ENCODE measurements around the gene B3GNT4.

The B3GNT4 gene

DNA sequence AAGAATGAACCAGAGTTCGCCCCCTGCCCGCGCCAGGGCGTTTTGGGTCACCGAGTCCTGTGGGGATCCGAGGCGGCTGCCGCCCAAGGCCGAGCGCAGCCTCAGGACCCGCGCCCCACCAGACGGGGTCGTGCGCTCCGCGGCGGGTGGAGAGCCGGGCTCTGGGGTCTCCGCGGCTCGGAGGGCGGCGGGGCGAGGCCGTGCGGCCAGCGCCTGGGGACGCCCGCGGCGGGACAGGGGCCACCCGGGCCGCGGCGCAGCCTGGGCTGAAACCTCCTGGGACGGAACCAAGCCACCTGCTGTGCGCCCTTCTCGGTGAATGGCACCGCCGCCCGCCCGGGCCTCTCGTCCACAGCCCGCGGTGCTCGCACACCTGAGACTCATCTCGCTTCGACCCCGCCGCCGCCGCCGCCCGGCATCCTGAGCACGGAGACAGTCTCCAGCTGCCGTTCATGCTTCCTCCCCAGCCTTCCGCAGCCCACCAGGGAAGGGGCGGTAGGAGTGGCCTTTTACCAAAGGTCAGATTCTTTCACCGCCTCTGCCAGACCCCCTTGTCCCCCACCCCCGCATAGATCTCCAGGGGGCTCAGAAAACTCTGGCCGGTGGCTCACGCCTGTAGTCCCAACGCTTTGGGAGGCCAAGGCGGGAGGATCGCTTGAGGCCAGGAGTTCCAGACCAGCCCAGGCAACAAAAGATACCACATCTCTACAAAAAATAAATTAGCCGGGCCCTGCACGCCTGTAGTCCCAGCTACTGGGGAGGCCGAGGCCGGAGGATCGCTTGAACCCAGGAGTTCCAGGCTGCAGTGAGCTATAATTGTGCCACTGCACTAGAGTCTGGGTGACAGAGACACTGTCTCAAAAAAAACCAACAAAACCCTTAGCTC lies 901 bp downstream of the B3GNT4 start:
- no peak for DNase-seq (ENCODE audit: low read depth, low spot score)
- peak overlapping the region; percentile 17 for H3K4me3 ChIP-seq (ENCODE audit: low read depth, low read length)
- in situ Hi-C loops (cut with HindIII; ENCODE audit: low sequenced_read_pairs): no loop called here

DNA sequence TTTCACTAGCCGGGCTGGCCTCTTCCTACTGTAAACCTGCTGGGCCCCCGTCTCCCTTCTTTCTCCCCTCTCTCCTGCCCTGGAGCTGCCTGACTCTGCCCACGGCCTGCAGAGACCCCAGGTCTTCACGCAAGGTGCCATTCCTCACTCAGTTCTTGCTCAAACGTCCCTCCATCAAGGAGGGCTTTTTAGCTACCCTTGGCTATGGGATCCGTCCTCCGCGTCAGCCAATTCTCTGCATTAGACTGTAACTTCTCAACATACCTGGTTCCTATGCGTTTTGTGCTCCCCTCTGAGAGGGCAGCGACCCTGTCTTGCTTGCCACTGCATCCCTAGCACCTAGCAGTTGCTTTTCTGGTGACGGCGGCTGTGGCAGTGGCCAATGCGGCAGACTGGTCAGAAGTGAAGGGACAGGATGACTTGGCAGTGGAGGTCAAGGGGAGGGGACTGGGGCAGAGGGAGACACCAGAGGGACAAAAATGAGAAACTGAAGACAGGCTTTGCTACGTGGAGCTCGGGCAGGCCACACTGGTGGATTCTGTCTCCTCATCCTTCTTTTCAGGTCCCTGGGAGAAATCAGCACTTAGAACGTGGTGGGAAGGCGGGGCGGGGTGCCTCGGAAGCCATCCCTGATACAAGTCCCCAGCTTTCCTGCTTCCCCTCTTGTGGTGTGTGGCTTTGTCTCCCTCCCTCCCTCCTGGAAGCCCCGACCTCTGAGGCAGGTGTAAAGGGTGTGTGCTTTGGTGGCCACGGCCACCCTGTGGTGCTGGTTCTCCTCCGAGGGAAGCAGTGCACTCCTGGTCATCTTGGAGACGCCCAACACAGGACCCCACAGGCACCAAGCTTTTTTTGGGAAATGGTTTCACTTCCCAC lies 1.8 kb downstream of the B3GNT4 start:
- in situ Hi-C loops (cut with HindIII; ENCODE audit: low sequenced_read_pairs): no loop called here
- TF ChIP-seq CTCF (IDR thresholded peaks at IDR 0.05; ENCODE audit: low read depth, low read length): no peak
- no peak for DNase-seq (ENCODE audit: low read depth, low spot score)
- no peak overlapping the region for H3K4me3 ChIP-seq (ENCODE audit: low read depth, low read length)

More for the DNA sequence above, 901 bp downstream of the B3GNT4 start:
- TF ChIP-seq CTCF (IDR thresholded peaks at IDR 0.05; ENCODE audit: low read depth, low read length): no peak

DNA sequence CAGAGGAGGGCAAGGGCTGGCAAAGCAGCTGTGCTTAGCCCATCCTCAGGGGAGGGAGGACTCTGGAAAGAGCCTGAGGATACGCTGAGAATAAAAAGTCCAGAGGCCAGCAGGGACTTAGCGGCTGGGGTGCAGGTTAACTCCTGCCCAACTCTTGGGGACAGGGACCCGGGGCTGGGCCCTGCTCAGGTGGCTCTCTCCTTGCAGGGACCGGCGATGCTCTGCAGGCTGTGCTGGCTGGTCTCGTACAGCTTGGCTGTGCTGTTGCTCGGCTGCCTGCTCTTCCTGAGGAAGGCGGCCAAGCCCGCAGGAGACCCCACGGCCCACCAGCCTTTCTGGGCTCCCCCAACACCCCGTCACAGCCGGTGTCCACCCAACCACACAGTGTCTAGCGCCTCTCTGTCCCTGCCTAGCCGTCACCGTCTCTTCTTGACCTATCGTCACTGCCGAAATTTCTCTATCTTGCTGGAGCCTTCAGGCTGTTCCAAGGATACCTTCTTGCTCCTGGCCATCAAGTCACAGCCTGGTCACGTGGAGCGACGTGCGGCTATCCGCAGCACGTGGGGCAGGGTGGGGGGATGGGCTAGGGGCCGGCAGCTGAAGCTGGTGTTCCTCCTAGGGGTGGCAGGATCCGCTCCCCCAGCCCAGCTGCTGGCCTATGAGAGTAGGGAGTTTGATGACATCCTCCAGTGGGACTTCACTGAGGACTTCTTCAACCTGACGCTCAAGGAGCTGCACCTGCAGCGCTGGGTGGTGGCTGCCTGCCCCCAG lies 2.8 kb downstream of the B3GNT4 start:
- no peak for DNase-seq (ENCODE audit: low read depth, low spot score)
- TF ChIP-seq CTCF (IDR thresholded peaks at IDR 0.05; ENCODE audit: low read depth, low read length): no peak
- H3K4me3 ChIP-seq (ENCODE audit: low read depth, low read length): no peak overlapping the region
- in situ Hi-C loops (cut with HindIII; ENCODE audit: low sequenced_read_pairs): no loop called here

DNA sequence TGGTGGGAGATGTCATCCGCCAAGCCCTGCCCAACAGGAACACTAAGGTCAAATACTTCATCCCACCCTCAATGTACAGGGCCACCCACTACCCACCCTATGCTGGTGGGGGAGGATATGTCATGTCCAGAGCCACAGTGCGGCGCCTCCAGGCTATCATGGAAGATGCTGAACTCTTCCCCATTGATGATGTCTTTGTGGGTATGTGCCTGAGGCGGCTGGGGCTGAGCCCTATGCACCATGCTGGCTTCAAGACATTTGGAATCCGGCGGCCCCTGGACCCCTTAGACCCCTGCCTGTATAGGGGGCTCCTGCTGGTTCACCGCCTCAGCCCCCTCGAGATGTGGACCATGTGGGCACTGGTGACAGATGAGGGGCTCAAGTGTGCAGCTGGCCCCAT lies 3.5 kb downstream of the B3GNT4 start:
- DNase-seq (ENCODE audit: low read depth, low spot score): no peak
- in situ Hi-C loops (cut with HindIII; ENCODE audit: low sequenced_read_pairs): no loop called here
- TF ChIP-seq CTCF (IDR thresholded peaks at IDR 0.05; ENCODE audit: low read depth, low read length): no peak
- H3K4me3 ChIP-seq (ENCODE audit: low read depth, low read length): no peak overlapping the region

DNA sequence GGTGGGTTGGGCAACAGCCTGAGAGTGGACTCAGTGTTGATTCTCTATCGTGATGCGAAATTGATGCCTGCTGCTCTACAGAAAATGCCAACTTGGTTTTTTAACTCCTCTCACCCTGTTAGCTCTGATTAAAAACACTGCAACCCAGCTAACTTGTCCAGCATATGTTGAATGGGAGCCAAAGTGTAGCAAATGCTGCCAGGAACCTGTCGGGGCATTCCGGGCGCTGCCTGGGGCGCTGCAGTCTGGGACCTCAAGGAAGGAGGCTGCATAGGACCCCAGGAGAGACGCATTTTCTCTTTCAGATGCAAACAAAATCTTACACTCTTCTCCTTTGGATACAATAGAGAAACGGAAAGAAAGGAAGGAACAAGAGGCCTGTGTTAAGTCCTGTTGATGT lies 3.9 kb downstream of the B3GNT4 start:
- DNase-seq (ENCODE audit: low read depth, low spot score): no peak
- no peak overlapping the region for H3K4me3 ChIP-seq (ENCODE audit: low read depth, low read length)
- no peak for TF ChIP-seq CTCF (IDR thresholded peaks at IDR 0.05; ENCODE audit: low read depth, low read length)
- in situ Hi-C loops (cut with HindIII; ENCODE audit: low sequenced_read_pairs): no loop called here

Data from astrocyte of the spinal cord (primary cell).